Measurements from ENCODE around the gene MS4A8.
A peak's percentile ranks its signal among the peaks of the same experiment; 100 is the strongest.
"Not testable (repeated sequence)": the region's sequence is repeated elsewhere in the genome, so short reads cannot be mapped to it uniquely, and the experiment has no call there.

MS4A8 gene

GRCh38 chr11:60679879-60680278 lies 19.5 kb upstream of the MS4A8 start:
- Histone ChIP-seq H3K9ac (no peak overlapping the region), H3K4me3 (IDR thresholded peaks at IDR 0.05; ENCODE audit: insufficient read depth, low read depth, low read length) (no peak overlapping the region), H3K4me1 (ENCODE audit: low read depth, poor library complexity, severe bottlenecking) (peaks cover 19% of the 10 kb centered on the region), H3K27ac (no peak overlapping the region), H3K27me3 (ENCODE audit: insufficient read depth, low read depth) (no peaks in the 10 kb centered on the region), H3K36me3 (ENCODE audit: insufficient read depth) (no peaks in the 10 kb centered on the region), H3K79me2 (ENCODE audit: insufficient read depth, low read depth) (no peaks in the 10 kb centered on the region), H2AFZ (ENCODE audit: low read depth) (no peak overlapping the region), H3K4me2 (no peak overlapping the region), H4K20me1 (ENCODE audit: insufficient read depth) (no peaks in the 10 kb centered on the region)
- TF ChIP-seq, protein P1, sequence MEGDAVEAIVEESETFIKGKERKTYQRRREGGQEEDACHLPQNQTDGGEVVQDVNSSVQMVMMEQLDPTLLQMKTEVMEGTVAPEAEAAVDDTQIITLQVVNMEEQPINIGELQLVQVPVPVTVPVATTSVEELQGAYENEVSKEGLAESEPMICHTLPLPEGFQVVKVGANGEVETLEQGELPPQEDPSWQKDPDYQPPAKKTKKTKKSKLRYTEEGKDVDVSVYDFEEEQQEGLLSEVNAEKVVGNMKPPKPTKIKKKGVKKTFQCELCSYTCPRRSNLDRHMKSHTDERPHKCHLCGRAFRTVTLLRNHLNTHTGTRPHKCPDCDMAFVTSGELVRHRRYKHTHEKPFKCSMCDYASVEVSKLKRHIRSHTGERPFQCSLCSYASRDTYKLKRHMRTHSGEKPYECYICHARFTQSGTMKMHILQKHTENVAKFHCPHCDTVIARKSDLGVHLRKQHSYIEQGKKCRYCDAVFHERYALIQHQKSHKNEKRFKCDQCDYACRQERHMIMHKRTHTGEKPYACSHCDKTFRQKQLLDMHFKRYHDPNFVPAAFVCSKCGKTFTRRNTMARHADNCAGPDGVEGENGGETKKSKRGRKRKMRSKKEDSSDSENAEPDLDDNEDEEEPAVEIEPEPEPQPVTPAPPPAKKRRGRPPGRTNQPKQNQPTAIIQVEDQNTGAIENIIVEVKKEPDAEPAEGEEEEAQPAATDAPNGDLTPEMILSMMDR (conservative IDR thresholded peaks at IDR 0.05; ENCODE audit: low read depth, low read length): no peak

GRCh38 chr11:60680455-60681119 lies 18.8 kb upstream of the MS4A8 start:
- peaks cover 24% of the 10 kb centered on the region for H3K4me1 ChIP-seq (ENCODE audit: low read depth, poor library complexity, severe bottlenecking)
- H3K79me2 ChIP-seq (ENCODE audit: insufficient read depth, low read depth): no peaks in the 10 kb centered on the region
- no peaks in the 10 kb centered on the region for H3K27me3 ChIP-seq (ENCODE audit: insufficient read depth, low read depth)
- no peak overlapping the region for H3K27ac ChIP-seq
- H3K36me3 ChIP-seq (ENCODE audit: insufficient read depth): no peaks in the 10 kb centered on the region
- H3K4me2 ChIP-seq: no peak overlapping the region
- H4K20me1 ChIP-seq (ENCODE audit: insufficient read depth): no peaks in the 10 kb centered on the region
- no peak overlapping the region for H2AFZ ChIP-seq (ENCODE audit: low read depth)
- H3K9ac ChIP-seq: no peak overlapping the region
- TF ChIP-seq, protein P1 (conservative IDR thresholded peaks at IDR 0.05; ENCODE audit: low read depth, low read length): no peak
- no peak overlapping the region for H3K4me3 ChIP-seq (IDR thresholded peaks at IDR 0.05; ENCODE audit: insufficient read depth, low read depth, low read length)

DNA sequence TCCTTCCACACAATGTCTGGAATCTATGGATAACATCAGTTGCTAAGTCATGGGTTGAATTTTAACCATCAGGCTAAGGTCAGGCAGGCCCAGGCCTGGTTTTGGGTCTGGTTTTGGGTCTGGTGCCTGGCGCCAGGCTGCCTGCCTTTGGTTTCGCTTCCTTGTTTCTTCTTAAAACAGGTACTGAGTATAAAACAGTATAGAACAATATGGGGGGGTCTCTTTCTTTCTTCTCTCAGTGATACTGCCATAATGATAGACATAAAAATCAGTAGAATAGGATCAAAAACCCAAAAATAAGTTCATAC lies 14.9 kb upstream of the MS4A8 start:
- not testable (repeated sequence) for H3K27me3 ChIP-seq (ENCODE audit: insufficient read depth, low read depth); H4K20me1 ChIP-seq (ENCODE audit: insufficient read depth); H3K4me3 ChIP-seq (IDR thresholded peaks at IDR 0.05; ENCODE audit: insufficient read depth, low read depth, low read length); H3K79me2 ChIP-seq (ENCODE audit: insufficient read depth, low read depth); H3K36me3 ChIP-seq (ENCODE audit: insufficient read depth)
- H3K4me1 ChIP-seq (ENCODE audit: low read depth, poor library complexity, severe bottlenecking): peaks cover 24% of the 10 kb centered on the region
- H2AFZ ChIP-seq (ENCODE audit: low read depth): peak overlapping the region; percentile 78
- peak overlapping the region; percentile 79 for H3K27ac ChIP-seq
- peak overlapping the region; percentile 64; the same call in 1 of the 2 replicates for H3K9ac ChIP-seq
- H3K4me2 ChIP-seq: peak overlapping the region; percentile 87

GRCh38 chr11:60691661-60692060 lies 7.8 kb upstream of the MS4A8 start:
- no peaks in the 10 kb centered on the region for H3K4me1 ChIP-seq (ENCODE audit: low read depth, poor library complexity, severe bottlenecking)
- no peaks in the 10 kb centered on the region for H3K27me3 ChIP-seq (ENCODE audit: insufficient read depth, low read depth)
- no peaks in the 10 kb centered on the region for H4K20me1 ChIP-seq (ENCODE audit: insufficient read depth)
- TF ChIP-seq, protein P1 (conservative IDR thresholded peaks at IDR 0.05; ENCODE audit: low read depth, low read length): no peak
- no peaks in the 10 kb centered on the region for H3K79me2 ChIP-seq (ENCODE audit: insufficient read depth, low read depth)
- no peak overlapping the region for H3K4me2 ChIP-seq
- no peak overlapping the region for H3K27ac ChIP-seq
- H2AFZ ChIP-seq (ENCODE audit: low read depth): no peak overlapping the region
- H3K36me3 ChIP-seq (ENCODE audit: insufficient read depth): no peaks in the 10 kb centered on the region
- no peak overlapping the region for H3K4me3 ChIP-seq (IDR thresholded peaks at IDR 0.05; ENCODE audit: insufficient read depth, low read depth, low read length)
- no peak overlapping the region for H3K9ac ChIP-seq

DNA sequence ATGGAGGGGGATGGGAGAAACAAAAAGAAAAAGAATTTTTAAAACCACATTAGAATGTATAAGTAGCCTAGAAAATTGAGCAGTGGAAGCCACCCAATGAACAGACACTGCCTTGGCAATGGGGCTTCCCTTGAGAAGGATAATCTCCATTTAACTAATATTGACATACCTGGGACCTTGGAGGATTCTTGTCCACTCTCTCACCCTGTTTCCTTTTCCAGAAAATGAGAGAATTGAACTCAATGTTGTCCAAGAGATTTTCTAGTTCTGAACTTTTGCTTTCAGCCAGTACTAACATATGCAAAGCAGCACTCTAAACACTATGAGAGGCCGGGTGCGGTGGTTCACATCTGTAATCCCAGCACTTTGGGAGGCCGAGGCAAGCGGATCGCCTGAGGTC lies 524 bp downstream of the MS4A8 start:
- H3K79me2 ChIP-seq (ENCODE audit: insufficient read depth, low read depth): no peaks in the 10 kb centered on the region
- no peak overlapping the region for H3K4me3 ChIP-seq (IDR thresholded peaks at IDR 0.05; ENCODE audit: insufficient read depth, low read depth, low read length)
- H3K4me1 ChIP-seq (ENCODE audit: low read depth, poor library complexity, severe bottlenecking): peaks cover 5% of the 10 kb centered on the region
- no peaks in the 10 kb centered on the region for H3K36me3 ChIP-seq (ENCODE audit: insufficient read depth)
- H3K27me3 ChIP-seq (ENCODE audit: insufficient read depth, low read depth): no peaks in the 10 kb centered on the region
- H3K9ac ChIP-seq: no peak overlapping the region
- no peak overlapping the region for H2AFZ ChIP-seq (ENCODE audit: low read depth)
- H3K4me2 ChIP-seq: no peak overlapping the region
- H3K27ac ChIP-seq: no peak overlapping the region
- TF ChIP-seq, protein P1 (conservative IDR thresholded peaks at IDR 0.05; ENCODE audit: low read depth, low read length): no peak
- no peaks in the 10 kb centered on the region for H4K20me1 ChIP-seq (ENCODE audit: insufficient read depth)

All from KMS-11 (cell line).